GM10847 (cell line): Measurements from ENCODE around the gene KCNH2.

Source experiments
- POLR2A ChIP-seq: IDR thresholded peaks from 2 replicates; pipeline ENCODE4 v1.6.1; 2011; ENCODE audit not compliant: insufficient read length; ENCODE audit errors: extremely low read depth

Gene KCNH2

GRCh38 chr7:151013733-151014497 lies 35.8 kb upstream of the KCNH2 start:
- TF ChIP-seq POLR2A = no peak

DNA sequence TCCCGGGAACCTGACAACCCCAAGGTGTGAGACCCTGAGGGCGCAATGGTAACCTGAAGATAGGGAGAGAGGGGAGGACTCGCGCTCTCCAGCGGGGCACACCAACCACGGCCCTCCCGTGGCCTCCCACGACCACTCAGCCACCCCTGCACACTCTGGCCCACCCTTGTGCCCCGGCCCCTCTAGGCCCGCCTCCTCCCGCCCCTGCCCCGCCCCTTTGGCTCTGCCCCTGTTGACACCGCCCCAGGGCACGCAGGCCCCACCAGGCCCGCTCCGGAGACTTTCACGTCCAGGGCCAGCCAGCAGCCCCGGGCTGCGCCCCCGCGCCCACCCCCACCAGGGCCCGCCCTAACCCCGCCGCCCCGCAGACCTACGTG lies 35.2 kb upstream of the KCNH2 start:
- TF ChIP-seq POLR2A = no peak

DNA sequence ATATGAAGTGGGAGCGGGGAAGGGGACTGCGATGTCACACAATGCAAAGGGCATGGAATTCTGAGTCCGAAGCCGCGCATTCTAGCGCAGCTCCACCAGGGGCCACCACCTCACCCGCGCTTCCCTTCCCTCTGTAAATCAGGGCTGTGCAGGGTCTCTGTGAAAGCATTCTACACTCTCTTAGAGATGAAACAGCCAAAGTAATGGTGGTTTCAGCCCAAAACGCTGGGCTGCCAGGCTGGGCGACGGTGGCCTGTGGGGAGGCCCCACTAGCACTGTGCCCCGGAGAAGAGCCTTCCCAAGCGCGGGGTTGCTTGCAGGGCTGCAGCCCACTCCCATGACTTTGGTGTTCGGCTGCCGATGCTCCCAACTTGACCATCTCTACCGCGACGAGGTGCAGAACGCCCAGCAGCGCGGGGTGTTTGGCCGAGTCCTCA lies 34.8 kb upstream of the KCNH2 start:
- no peak for TF ChIP-seq POLR2A

- TF ChIP-seq POLR2A = no peak
Observed at GRCh38 chr7:151012031-151012692, 34.0 kb upstream of the KCNH2 start.

GRCh38 chr7:151011097-151011409 lies 32.9 kb upstream of the KCNH2 start:
- TF ChIP-seq POLR2A = no peak

DNA sequence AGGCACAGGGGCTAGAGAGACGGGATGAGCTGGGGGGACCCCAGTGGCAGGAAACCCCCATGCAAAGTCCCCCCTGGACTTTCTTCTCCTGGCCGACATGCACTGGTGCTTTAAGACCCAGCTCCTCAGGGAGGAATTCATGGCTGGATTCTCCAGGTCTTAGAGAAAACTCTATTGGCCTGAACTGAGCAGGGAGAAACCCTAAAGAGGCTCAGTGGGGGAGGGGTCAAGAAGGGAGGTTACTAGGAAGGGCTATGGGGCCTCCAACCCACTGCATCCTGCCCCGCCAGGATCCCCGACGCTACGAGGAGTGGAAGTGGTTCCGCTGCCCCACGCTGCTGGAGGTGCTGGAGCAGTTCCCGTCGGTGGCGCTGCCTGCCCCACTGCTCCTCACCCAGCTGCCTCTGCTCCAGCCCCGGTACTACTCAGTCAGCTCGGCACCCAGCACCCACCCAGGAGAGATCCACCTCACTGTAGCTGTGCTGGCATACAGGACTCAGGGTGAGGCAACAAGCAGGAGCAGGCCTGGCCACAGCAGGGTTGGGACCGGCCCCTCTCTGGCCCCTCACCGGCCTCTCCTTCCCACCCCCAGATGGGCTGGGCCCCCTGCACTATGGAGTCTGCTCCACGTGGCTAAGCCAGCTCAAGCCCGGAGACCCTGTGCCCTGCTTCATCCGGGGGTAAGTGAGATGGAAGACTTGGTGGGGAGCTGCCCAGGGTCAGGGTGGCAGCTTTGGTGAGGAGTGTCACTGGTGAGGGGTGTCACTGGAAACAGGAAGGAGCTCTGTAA lies 32.4 kb upstream of the KCNH2 start:
- no peak for TF ChIP-seq POLR2A

GRCh38 chr7:151010037-151010306 lies 31.9 kb upstream of the KCNH2 start:
- no peak for TF ChIP-seq POLR2A

GRCh38 chr7:151009327-151010036 lies 31.4 kb upstream of the KCNH2 start:
- TF ChIP-seq POLR2A = no peak

GRCh38 chr7:151008511-151009323 lies 30.6 kb upstream of the KCNH2 start:
- no peak for TF ChIP-seq POLR2A

- TF ChIP-seq POLR2A = no peak
Observed at GRCh38 chr7:151008143-151008510, 30.0 kb upstream of the KCNH2 start.

DNA sequence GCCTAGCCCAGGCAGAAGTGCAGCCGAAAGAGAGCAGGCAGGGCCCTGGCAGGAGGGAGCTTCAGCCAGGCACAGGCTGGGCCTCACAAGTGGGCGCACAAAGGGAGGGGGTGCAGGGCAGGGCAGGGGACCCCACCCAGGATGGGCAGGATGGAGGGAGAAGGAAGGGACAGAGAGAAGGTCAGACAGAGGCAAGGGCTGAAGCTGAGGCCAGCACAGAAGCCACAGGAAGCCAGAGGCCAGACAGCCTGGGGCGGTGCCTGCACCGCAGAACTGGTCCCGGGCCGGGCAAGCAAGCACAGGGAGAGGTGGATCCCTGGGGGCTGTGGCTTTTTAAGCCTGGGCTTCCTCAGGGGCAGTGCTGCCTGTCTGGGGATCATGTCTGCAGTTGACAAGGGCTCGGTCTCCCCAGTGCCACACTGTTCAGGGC lies 29.4 kb upstream of the KCNH2 start:
- no peak for TF ChIP-seq POLR2A

DNA sequence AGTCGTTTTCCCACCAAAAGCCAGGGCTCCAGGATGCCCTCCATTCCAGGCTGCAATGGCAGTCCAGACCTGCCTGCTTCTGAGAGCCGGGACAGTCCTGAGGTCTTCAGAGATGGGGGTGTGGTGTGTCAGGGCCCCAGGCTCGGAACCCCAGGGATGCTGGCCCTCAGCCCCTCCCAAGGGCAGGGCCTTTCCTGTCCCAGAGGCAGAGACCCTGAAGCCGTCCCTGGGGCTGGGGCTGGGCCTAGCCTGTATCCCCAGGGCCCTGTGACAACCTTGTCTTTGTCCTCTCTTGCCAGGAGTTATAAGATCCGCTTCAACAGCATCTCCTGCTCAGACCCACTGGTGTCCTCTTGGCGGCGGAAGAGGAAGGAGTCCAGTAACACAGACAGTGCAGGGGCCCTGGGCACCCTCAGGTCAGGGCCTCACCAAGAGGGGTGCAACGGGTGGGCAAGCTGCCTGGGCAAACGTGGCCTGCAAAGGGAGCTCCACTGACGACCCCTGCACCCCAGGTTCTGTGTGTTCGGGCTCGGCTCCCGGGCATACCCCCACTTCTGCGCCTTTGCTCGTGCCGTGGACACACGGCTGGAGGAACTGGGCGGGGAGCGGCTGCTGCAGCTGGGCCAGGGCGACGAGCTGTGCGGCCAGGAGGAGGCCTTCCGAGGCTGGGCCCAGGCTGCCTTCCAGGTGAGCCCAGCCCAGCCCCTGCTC lies 28.6 kb upstream of the KCNH2 start:
- TF ChIP-seq POLR2A = no peak

DNA sequence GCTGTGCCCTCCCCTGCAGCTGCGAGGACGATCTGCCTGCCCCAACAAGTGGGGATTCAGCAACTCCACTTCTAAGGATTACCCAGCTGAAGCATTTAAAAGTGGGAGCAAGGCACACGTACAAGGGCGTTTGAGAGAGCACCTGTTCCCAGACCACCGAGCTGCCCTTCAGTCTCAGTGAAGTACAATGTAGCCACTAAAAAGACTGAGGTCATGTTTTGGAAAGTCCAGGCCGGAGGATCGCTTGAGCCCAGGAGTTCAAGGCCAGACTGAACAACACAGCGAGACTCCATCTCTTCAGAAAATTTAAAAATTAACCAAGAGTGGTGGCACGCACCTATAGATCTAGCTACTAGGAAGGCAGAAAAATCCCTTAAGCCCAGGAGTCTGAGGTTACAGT lies 27.4 kb upstream of the KCNH2 start:
- no peak for TF ChIP-seq POLR2A

DNA sequence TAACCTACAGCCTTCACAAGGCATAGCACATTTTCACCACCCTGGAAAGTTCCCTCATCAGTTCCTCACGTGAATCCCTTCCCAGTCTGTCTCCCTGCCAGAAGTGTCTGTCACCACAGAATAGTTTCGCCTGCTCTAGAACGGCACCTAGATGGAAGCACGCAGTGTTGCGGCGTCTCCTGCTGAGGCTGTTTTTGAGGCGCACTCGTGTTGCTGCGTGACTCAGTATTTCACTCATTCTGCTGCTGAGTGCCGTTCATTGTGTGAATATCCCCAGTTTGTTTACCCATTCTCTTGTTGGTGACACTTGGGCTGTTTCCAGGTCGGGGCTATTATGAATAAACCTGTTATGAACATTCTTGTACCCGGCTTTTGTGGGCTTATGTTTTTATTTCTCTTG lies 25.5 kb upstream of the KCNH2 start:
- TF ChIP-seq POLR2A = no peak
